Panc1 (cell line): Measurements from ENCODE around the gene SYNM.

Experiments used
- CTCF ChIP-seq: fragments of 450-650 bp; IDR thresholded peaks from 2 replicates; pipeline ENCODE4 v1.5.1; 2017; ENCODE audit warnings: mild to moderate bottlenecking
- POLR2AphosphoS5 ChIP-seq: IDR thresholded peaks from 2 replicates; pipeline ENCODE4 v1.6.1; 2012; ENCODE audit warnings: mild to moderate bottlenecking, low read depth, low read length, moderate library complexity
- REST ChIP-seq, 2 experiments: IDR thresholded peaks; 2 replicates each; pipeline ENCODE4 v1.6.1; 2011 to 2012; ENCODE audit warnings: low read depth in 2 of 2, control low read depth in 1 of 2, low read length in 1 of 2, mild to moderate bottlenecking in 1 of 2, moderate library complexity in 1 of 2; ENCODE audit not compliant: insufficient read depth in 1 of 2
- TCF7L2 ChIP-seq: IDR thresholded peaks from 2 replicates; pipeline ENCODE4 v1.6.1; 2011; ENCODE audit warnings: mild to moderate bottlenecking, low read depth, low read length, inconsistent platforms

- no peak for TF ChIP-seq TCF7L2
- no peak for TF ChIP-seq CTCF
- no peak for TF ChIP-seq POLR2AphosphoS5
- no peak for TF ChIP-seq REST (IDR thresholded peaks at IDR 0.05; ENCODE audit: insufficient read depth in 1 of 2, low read depth in 2 of 2, low read length in 1 of 2)
These were observed 44.5 kb downstream of the SYNM start for GRCh38 chr15:99149366-99149765.
